ENCODE results near the gene UIMC1. TPM values are rescaled to one million over a fixed set of nuclear protein-coding genes. Genes with fewer than 3 reads are reported as not detected.

Gene UIMC1
- total and polyA plus RNA-seq, 7 donors, result 18.0 to 96.1 (median 40.2) TPM

- TF ChIP-seq POLR2AphosphoS5 (IDR thresholded peaks at IDR 0.05), result no peak
- TF ChIP-seq EP300 (IDR thresholded peaks at IDR 0.05), result no peak
- TF ChIP-seq POLR2A (IDR thresholded peaks at IDR 0.05), result no peak
- no peak for TF ChIP-seq CTCF (IDR thresholded peaks at IDR 0.05)
- 85% methylated on average over 3 of the region's 3 CpGs for WGBS, 2 donors
- Histone ChIP-seq H3K27me3 (no peaks in the 10 kb centered on the region), H3K27ac (peak overlapping the region in 3 of 4 donors; percentile 33 to 34 (median 33)), H3K4me3 (no peak overlapping the region), H3K36me3 (peaks cover 0 to 14% (median 0%) of the 10 kb centered on the region in 4 donors), H3K4me1 (peaks cover 0 to 36% (median 25%) of the 10 kb centered on the region in 4 donors), H3K9me3 (no peaks in the 10 kb centered on the region)
- DNase-seq, result no peak
- intact Hi-C loops (cut with DNase I), result loop anchor here (10.0 kb wide), 1 partner anchor 490 kb away; the partner anchor contains the start of gene RNF44
Measured at GRCh38 chr5:177025101-177025601, 18.6 kb upstream of the UIMC1 start.

GRCh38 chr5:177024559-177024958 is 18.0 kb upstream of the UIMC1 start:
- Histone ChIP-seq H3K4me1 (peaks cover 0 to 36% (median 25%) of the 10 kb centered on the region in 4 donors), H3K36me3 (peaks cover 0 to 11% (median 0%) of the 10 kb centered on the region in 4 donors), H3K9me3 (no peaks in the 10 kb centered on the region), H3K27me3 (no peaks in the 10 kb centered on the region), H3K27ac (peak overlapping the region in 3 of 4 donors; percentile 33 to 34 (median 33)), H3K4me3 (no peak overlapping the region)
- DNase-seq, result no peak
- WGBS, 2 donors, result 96 to 97% methylated on average over 1 of the region's 1 CpG
- intact Hi-C loops (cut with DNase I), result loop anchor here (10.0 kb wide), 1 partner anchor 490 kb away; the partner anchor contains the start of gene RNF44
- TF ChIP-seq POLR2A (IDR thresholded peaks at IDR 0.05) (no peak), CTCF (IDR thresholded peaks at IDR 0.05) (no peak), EP300 (IDR thresholded peaks at IDR 0.05) (no peak), POLR2AphosphoS5 (IDR thresholded peaks at IDR 0.05) (no peak)

- Histone ChIP-seq H3K4me3 (peak overlapping the region; percentile 85 to 95 (median 92)), H3K27ac (peak overlapping the region; percentile 89 to 93 (median 92)), H3K36me3 (peaks cover 0 to 11% (median 0%) of the 10 kb centered on the region in 4 donors), H3K4me1 (peaks cover 0 to 36% (median 25%) of the 10 kb centered on the region in 4 donors), H3K9me3 (no peaks in the 10 kb centered on the region), H3K27me3 (no peaks in the 10 kb centered on the region)
- 33 to 37% methylated on average over 6 of the region's 6 CpGs for WGBS, 2 donors
- intact Hi-C loops (cut with DNase I), result loop anchor here (10.0 kb wide), 1 partner anchor 488 kb away; the partner anchor contains the start of gene RNF44
- TF ChIP-seq POLR2A (IDR thresholded peaks at IDR 0.05) (no peak), EP300 (IDR thresholded peaks at IDR 0.05) (no peak)
- no peak for DNase-seq
Measured at GRCh38 chr5:177023303-177023664, 16.7 kb upstream of the UIMC1 start.

- Histone ChIP-seq H3K4me3 (peak within 1 kb of the TSS; percentile 85 to 95 (median 92)), H3K27ac (peak within 1 kb of the TSS; percentile 89 to 93 (median 92)), H3K36me3 (peaks cover 0 to 10% (median 0%) of the 10 kb centered on the region in 4 donors), H3K4me1 (peaks cover 0 to 36% (median 25%) of the 10 kb centered on the region in 4 donors), H3K9me3 (no peaks in the 10 kb centered on the region), H3K27me3 (no peaks in the 10 kb centered on the region)
- intact Hi-C loops (cut with DNase I), result loop anchor here (10.0 kb wide), 1 partner anchor 488 kb away; the partner anchor contains the start of gene RNF44
- peak in 2 of 4 donors; percentile 51 to 79 for TF ChIP-seq POLR2AphosphoS5 (IDR thresholded peaks at IDR 0.05)
- peak in 3 of 4 experiments; percentile 33 to 58 (median 46) for TF ChIP-seq CTCF (IDR thresholded peaks at IDR 0.05)
- peak in 1 of 2 donors; percentile 30 for TF ChIP-seq POLR2A (IDR thresholded peaks at IDR 0.05)
- no peak for TF ChIP-seq EP300 (IDR thresholded peaks at IDR 0.05)
- WGBS, 2 donors, result 0 to 1% methylated on average over 77 of the region's 77 CpGs
- DNase-seq, result peak; percentile 97
Measured at GRCh38 chr5:177022386-177023302, 16.1 kb upstream of the UIMC1 start, which contains the start of gene ZNF346. ZNF346 (plus strand) TSS chr5:177022696; CDS start chr5:177022739, 43 bp downstream.
